Endodermal cell (in vitro differentiated cells): ENCODE data around the gene PLEKHG5. TPM values are rescaled to one million over a fixed set of nuclear protein-coding genes. Genes with fewer than 3 reads are reported as not detected.

Experiments used
- DNase-seq: peaks from one replicate; pipeline ENCODE4 v3.0.0-alpha.2; 2017
- H3K27ac ChIP-seq: 2 replicates; pipeline ENCODE4 v1.5.1; 2013; ENCODE audit warnings: mild to moderate bottlenecking, low read depth, low read length, moderate library complexity
- H3K27me3 ChIP-seq: 2 replicates; pipeline ENCODE4 v1.6.1; 2013; ENCODE audit warnings: mild to moderate bottlenecking, low read length, moderate library complexity; ENCODE audit not compliant: insufficient read depth, control insufficient read depth, poor library complexity, severe bottlenecking
- H3K36me3 ChIP-seq: 2 replicates; pipeline ENCODE4 v1.7.0; 2013; ENCODE audit warnings: mild to moderate bottlenecking, low read length, moderate library complexity; ENCODE audit not compliant: control insufficient read depth, insufficient read depth
- H3K4me1 ChIP-seq: one replicate; pipeline ENCODE4 v1.7.0; 2013; ENCODE audit warnings: low read length; ENCODE audit not compliant: control insufficient read depth, insufficient read depth
- H3K4me3 ChIP-seq: 2 replicates; pipeline ENCODE4 v1.5.1; 2013; ENCODE audit warnings: mild to moderate bottlenecking, low read length, moderate library complexity
- H3K9ac ChIP-seq: 2 replicates; pipeline ENCODE4 v1.6.1; 2013; ENCODE audit warnings: mild to moderate bottlenecking, low read length, moderate library complexity; ENCODE audit not compliant: poor library complexity, severe bottlenecking; ENCODE audit errors: extremely low read depth
- H3K9me3 ChIP-seq: 2 replicates; pipeline ENCODE4 v1.6.1; 2013; ENCODE audit warnings: mild to moderate bottlenecking, low read length, moderate library complexity; ENCODE audit not compliant: control insufficient read depth
- H3K27ac Mint-ChIP-seq: 2 replicates; pipeline ENCODE4 v1.8.0; 2020; ENCODE audit warnings: mixed read lengths
- H3K27me3 Mint-ChIP-seq: 2 replicates; pipeline ENCODE4 v1.8.0; 2021; ENCODE audit warnings: mild to moderate bottlenecking, mixed read lengths; ENCODE audit not compliant: insufficient read depth
- H3K36me3 Mint-ChIP-seq: 2 replicates; pipeline ENCODE4 v1.8.0; 2020; ENCODE audit warnings: low read depth, mixed read lengths
- H3K4me1 Mint-ChIP-seq: 2 replicates; pipeline ENCODE4 v1.8.0; 2020; ENCODE audit warnings: mixed read lengths
- H3K4me3 Mint-ChIP-seq: 2 replicates; pipeline ENCODE4 v1.8.0; 2020; ENCODE audit warnings: mild to moderate bottlenecking, moderate library complexity, mixed read lengths
- H3K9me3 Mint-ChIP-seq: 2 replicates; pipeline ENCODE4 v1.8.0; 2020; ENCODE audit warnings: mild to moderate bottlenecking, mixed read lengths
- WGBS, 2 experiments: methylation state at CpG; one replicate each; pipeline versions ENCODE4 v1.1.5 to v1.1.7; 2013; ENCODE audit warnings: missing lambda C conversion rate in 2 of 2, mixed read lengths in 1 of 2; ENCODE audit not compliant: insufficient coverage in 1 of 2, insufficient read length in 1 of 2; 5-methylcytosine and 5-hydroxymethylcytosine counted together
- total RNA-seq, 2 donors: library from RNA; stranded (reverse); fragmentation: NEBNext Ultra II Directional in 1 of 2; extraction: Animal tissue kit (Norgen Biotek cat#: 25700) in 1 of 2; gene quantifications; 2 replicates in 1 of 2; 3 replicates in 1 of 2; pipeline ENCODE4 v1.2.1, GENCODE V29; 2021
- TF ChIP-seq, protein P1 (sequence below): fragments of 200-600 bp; sonication (generic); conservative IDR thresholded peaks from 2 replicates; pipeline ENCODE4 v1.5.0; 2021; ENCODE audit warnings: antibody characterized with exemption, mild to moderate bottlenecking

PLEKHG5 gene
- total RNA-seq, 2 donors from 2014 or later: 32.6 to 38.8 TPM

DNA sequence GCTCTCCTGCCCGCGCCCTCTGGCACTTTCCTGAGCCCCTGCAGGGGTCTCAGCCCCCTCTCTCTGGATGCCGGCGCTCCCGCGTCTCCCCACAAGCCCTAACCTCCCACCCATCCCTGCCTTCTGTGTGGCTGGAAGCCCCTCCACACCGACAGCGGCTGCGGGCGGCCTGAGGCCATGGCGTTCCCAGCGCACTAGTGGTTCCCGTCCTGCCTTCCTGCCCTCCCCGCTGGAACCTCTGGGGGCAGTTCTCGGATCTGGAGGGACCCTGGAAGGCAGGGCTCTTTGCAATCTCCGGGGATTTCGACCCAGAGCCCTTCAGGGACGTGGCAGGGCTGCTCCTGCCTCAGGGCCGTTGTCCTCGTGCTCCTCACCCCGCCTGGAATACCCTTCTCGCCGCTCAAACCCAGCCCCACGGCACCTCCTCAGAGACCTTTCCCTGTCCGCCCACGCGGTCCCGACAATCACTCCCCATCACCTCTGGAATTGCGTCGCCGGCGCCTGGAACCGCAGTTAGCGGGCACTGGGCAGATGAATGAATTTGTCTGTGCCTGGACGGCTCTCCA is 67.4 kb downstream of the PLEKHG5 start:
- no peaks in the 10 kb centered on the region for H3K36me3 Mint-ChIP-seq
- no peak overlapping the region for H3K27ac ChIP-seq
- H3K9ac ChIP-seq: no peak overlapping the region
- H3K27ac Mint-ChIP-seq: no peak overlapping the region
- H3K9me3 Mint-ChIP-seq: no peaks in the 10 kb centered on the region
- peaks cover 93% of the 10 kb centered on the region for H3K27me3 ChIP-seq
- no peaks in the 10 kb centered on the region for H3K9me3 ChIP-seq
- DNase-seq: peak; percentile 77
- H3K4me1 ChIP-seq: peaks cover 4% of the 10 kb centered on the region
- H3K27me3 Mint-ChIP-seq: peaks cover 87% of the 10 kb centered on the region
- H3K36me3 ChIP-seq: no peaks in the 10 kb centered on the region
- peaks cover 6% of the 10 kb centered on the region for H3K4me1 Mint-ChIP-seq
- no peak overlapping the region for H3K4me3 ChIP-seq
- TF ChIP-seq, protein P1, sequence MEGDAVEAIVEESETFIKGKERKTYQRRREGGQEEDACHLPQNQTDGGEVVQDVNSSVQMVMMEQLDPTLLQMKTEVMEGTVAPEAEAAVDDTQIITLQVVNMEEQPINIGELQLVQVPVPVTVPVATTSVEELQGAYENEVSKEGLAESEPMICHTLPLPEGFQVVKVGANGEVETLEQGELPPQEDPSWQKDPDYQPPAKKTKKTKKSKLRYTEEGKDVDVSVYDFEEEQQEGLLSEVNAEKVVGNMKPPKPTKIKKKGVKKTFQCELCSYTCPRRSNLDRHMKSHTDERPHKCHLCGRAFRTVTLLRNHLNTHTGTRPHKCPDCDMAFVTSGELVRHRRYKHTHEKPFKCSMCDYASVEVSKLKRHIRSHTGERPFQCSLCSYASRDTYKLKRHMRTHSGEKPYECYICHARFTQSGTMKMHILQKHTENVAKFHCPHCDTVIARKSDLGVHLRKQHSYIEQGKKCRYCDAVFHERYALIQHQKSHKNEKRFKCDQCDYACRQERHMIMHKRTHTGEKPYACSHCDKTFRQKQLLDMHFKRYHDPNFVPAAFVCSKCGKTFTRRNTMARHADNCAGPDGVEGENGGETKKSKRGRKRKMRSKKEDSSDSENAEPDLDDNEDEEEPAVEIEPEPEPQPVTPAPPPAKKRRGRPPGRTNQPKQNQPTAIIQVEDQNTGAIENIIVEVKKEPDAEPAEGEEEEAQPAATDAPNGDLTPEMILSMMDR: no peak
- 12% methylated on average over 24 to 35 of the region's 35 CpGs for WGBS, 2 experiments
- peak overlapping the region; percentile 20 for H3K4me3 Mint-ChIP-seq

- DNase-seq: peak; percentile 96
- peaks cover 4% of the 10 kb centered on the region for H3K4me1 ChIP-seq
- no peak overlapping the region for H3K9ac ChIP-seq
- peaks cover 99% of the 10 kb centered on the region for H3K27me3 ChIP-seq
- Mint-ChIP-seq H3K27ac (no peak overlapping the region), H3K4me1 (peaks cover 6% of the 10 kb centered on the region), H3K4me3 (no peak overlapping the region), H3K27me3 (peaks cover 93% of the 10 kb centered on the region), H3K36me3 (no peaks in the 10 kb centered on the region), H3K9me3 (no peaks in the 10 kb centered on the region)
- no peaks in the 10 kb centered on the region for H3K36me3 ChIP-seq
- TF ChIP-seq, protein P1: peak; percentile 92
- no peak overlapping the region for H3K27ac ChIP-seq
- no peaks in the 10 kb centered on the region for H3K9me3 ChIP-seq
- WGBS, 2 experiments: 15 to 17% methylated on average over 14 to 24 of the region's 24 CpGs
- no peak overlapping the region for H3K4me3 ChIP-seq
Measured at GRCh38 chr1:6423321-6423999, 68.0 kb downstream of the PLEKHG5 start.

DNA sequence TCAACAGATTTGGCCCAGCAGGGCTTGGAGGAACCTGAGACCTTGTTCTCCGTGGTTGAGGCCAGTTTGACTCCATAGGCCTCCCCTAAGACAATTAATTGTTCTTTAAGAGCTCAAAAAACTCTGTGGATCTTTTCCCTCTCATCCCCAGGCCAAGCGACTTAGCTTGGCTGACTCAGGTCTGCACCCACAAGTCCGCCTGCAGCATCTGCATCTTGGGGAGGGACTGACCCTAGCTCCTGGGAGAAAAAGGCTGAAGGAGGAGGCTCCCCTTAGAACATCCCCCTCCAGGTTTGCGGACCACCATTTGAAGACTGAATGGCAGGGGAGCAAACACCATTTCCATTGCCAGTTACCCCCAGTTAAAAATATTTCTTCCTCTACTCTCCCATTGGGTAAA is 70.2 kb downstream of the PLEKHG5 start:
- no peak overlapping the region for H3K9ac ChIP-seq
- WGBS, 2 experiments: 38 to 68% methylated on average over 3 to 4 of the region's 4 CpGs
- no peak overlapping the region for H3K4me3 ChIP-seq
- no peaks in the 10 kb centered on the region for H3K9me3 ChIP-seq
- H3K27me3 ChIP-seq: peaks cover 100% of the 10 kb centered on the region
- H3K36me3 Mint-ChIP-seq: no peaks in the 10 kb centered on the region
- DNase-seq: no peak
- H3K4me1 ChIP-seq: peaks cover 4% of the 10 kb centered on the region
- H3K27ac ChIP-seq: no peak overlapping the region
- H3K36me3 ChIP-seq: no peaks in the 10 kb centered on the region
- TF ChIP-seq, protein P1: no peak
- no peak overlapping the region for H3K27ac Mint-ChIP-seq
- peaks cover 6% of the 10 kb centered on the region for H3K4me1 Mint-ChIP-seq
- H3K27me3 Mint-ChIP-seq: peaks cover 94% of the 10 kb centered on the region
- H3K4me3 Mint-ChIP-seq: no peak overlapping the region
- no peaks in the 10 kb centered on the region for H3K9me3 Mint-ChIP-seq
